ENCODE measurements around the gene FRMD8.

The FRMD8 gene

DNA sequence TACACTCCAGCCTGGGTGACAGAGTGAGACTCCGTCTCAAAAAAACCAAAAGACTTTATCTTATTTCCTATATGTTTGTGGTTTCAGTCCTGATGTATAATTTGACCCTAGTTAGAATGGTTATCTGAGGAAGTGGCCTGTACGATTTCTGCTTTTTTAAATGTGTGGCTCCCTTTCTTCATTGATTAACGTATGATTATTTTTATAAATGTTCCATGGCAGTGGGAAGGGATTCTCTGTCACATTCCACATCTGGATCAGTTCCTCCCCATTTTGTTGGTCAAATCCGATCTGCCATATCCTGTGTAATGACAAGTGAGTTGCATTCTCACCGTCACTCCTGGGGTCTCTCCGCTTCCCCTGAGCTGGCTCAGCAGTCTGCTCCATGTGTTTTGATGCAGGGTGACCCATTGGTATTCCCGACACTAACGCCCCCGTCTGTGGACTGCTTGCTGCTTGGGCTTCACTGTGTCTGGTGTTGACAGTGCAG, 56.5 kb downstream of the FRMD8 start:
- Histone ChIP-seq H3K27me3 (ENCODE audit: insufficient read depth, low read length) (no peaks in the 10 kb centered on the region), H3K36me3 (ENCODE audit: insufficient read depth, low read length) (peaks cover 33% of the 10 kb centered on the region), H3K4me1 (ENCODE audit: insufficient read depth, low read length, severe bottlenecking) (peaks cover 69% of the 10 kb centered on the region), H3K79me2 (ENCODE audit: insufficient read depth, low read length) (0 out of 2 replicates have a peak, but pooled peaks cover 5% of the 10 kb centered on the region), H3K9me3 (ENCODE audit: low read length) (no peaks in the 10 kb centered on the region), H3K4me3 (ENCODE audit: low read depth, low read length, poor library complexity, severe bottlenecking) (peak overlapping the region; percentile 31), H3K9me2 (ENCODE audit: low read depth, low read length) (no peaks in the 10 kb centered on the region), H4K20me1 (ENCODE audit: insufficient read depth, low read length) (no peaks in the 10 kb centered on the region; the same call in 1 of the 2 replicates), H3K27ac (ENCODE audit: low read depth, low read length, poor library complexity, severe bottlenecking) (peak overlapping the region; percentile 94), H2AFZ (ENCODE audit: low read length) (no peak overlapping the region), H3K4me2 (ENCODE audit: low read length) (peak overlapping the region; percentile 57), H3K9ac (ENCODE audit: low read length) (peak overlapping the region; percentile 49; the same call in 1 of the 2 replicates), H3F3A (ENCODE audit: insufficient read depth, low read length) (no peaks in the 10 kb centered on the region)
- TF ChIP-seq, protein P1, sequence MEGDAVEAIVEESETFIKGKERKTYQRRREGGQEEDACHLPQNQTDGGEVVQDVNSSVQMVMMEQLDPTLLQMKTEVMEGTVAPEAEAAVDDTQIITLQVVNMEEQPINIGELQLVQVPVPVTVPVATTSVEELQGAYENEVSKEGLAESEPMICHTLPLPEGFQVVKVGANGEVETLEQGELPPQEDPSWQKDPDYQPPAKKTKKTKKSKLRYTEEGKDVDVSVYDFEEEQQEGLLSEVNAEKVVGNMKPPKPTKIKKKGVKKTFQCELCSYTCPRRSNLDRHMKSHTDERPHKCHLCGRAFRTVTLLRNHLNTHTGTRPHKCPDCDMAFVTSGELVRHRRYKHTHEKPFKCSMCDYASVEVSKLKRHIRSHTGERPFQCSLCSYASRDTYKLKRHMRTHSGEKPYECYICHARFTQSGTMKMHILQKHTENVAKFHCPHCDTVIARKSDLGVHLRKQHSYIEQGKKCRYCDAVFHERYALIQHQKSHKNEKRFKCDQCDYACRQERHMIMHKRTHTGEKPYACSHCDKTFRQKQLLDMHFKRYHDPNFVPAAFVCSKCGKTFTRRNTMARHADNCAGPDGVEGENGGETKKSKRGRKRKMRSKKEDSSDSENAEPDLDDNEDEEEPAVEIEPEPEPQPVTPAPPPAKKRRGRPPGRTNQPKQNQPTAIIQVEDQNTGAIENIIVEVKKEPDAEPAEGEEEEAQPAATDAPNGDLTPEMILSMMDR (IDR thresholded peaks at IDR 0.05; ENCODE audit: low read length): no peak
- no peak for TF ChIP-seq EZH2 (IDR thresholded peaks at IDR 0.05; ENCODE audit: borderline replicate concordance, low read length)

DNA sequence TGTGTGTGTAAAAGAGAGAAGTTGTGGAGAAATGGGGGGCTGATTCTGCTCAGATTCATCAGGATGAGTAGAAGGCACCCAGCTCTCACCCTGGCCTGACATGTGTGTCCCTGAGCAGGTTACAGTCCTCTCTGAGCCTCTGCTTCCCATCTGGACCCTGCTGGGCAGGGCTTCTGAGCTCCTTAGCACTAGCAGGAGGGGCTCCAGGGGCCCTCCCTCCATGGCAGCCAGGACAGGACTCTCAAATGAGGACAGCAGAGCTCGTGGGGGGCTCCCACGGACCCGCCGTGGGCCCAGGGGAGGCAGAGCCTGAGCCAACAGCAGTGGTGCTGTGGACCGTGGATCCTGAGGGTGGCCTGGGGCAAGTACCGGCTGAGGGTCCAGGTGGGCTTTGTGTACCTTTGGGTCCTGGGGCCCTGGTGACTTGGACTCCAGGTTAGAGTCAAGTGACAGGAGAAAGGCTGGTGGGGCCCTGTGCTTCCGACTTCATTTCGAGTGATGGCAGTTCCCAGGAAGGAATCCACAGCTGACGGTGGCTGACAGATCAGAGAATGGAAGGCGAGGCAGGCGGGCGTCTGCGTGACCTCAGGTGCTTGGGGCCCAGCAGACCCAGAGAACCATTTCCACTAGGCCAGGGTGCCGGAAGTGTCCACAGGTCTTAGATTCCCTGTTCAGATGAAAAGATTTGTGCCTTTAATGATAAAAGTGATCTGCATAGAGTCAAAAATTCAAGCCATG, 58.0 kb downstream of the FRMD8 start:
- Histone ChIP-seq H2AFZ (ENCODE audit: low read length) (no peak overlapping the region), H3K9me2 (ENCODE audit: low read depth, low read length) (no peaks in the 10 kb centered on the region), H3K4me3 (ENCODE audit: low read depth, low read length, poor library complexity, severe bottlenecking) (no peak overlapping the region), H3F3A (ENCODE audit: insufficient read depth, low read length) (no peaks in the 10 kb centered on the region), H3K9ac (ENCODE audit: low read length) (peak overlapping the region; percentile 49; the same call in 1 of the 2 replicates), H3K79me2 (ENCODE audit: insufficient read depth, low read length) (no peaks in the 10 kb centered on the region), H3K9me3 (ENCODE audit: low read length) (no peaks in the 10 kb centered on the region), H3K4me2 (ENCODE audit: low read length) (no peak overlapping the region; the same call in 1 of the 2 replicates), H3K4me1 (ENCODE audit: insufficient read depth, low read length, severe bottlenecking) (peaks cover 57% of the 10 kb centered on the region), H3K27ac (ENCODE audit: low read depth, low read length, poor library complexity, severe bottlenecking) (peak overlapping the region; percentile 94), H3K36me3 (ENCODE audit: insufficient read depth, low read length) (peaks cover 17% of the 10 kb centered on the region; the same call in 1 of the 2 replicates), H4K20me1 (ENCODE audit: insufficient read depth, low read length) (no peaks in the 10 kb centered on the region), H3K27me3 (ENCODE audit: insufficient read depth, low read length) (no peaks in the 10 kb centered on the region)
- TF ChIP-seq, protein P1 (IDR thresholded peaks at IDR 0.05; ENCODE audit: low read length): no peak
- TF ChIP-seq EZH2 (IDR thresholded peaks at IDR 0.05; ENCODE audit: borderline replicate concordance, low read length): no peak

DNA sequence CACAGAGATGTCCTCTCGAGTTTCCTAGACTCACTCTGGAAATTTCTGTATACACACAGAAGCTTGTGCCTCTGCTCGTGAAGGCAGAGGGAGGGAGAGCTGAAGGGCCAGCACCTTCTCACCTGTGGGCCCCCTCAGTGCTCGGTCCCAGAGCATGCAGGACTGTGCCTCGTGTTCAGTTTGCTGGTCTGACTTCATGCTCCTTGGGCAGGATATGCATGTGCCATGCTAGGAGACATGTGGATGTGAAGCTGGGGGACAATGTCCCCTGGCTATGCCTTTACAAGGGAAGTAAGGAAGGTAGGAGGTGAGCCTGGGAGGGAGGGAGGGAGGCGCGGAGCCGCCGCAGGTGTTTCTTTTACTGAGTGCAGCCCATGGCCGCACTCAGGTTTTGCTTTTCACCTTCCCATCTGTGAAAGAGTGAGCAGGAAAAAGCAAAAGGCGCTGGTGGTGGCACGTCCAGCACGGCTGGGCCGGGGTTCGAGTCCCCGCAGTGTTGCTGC, 58.7 kb downstream of the FRMD8 start:
- Histone ChIP-seq H3K79me2 (ENCODE audit: insufficient read depth, low read length) (no peaks in the 10 kb centered on the region), H3K4me1 (ENCODE audit: insufficient read depth, low read length, severe bottlenecking) (peaks cover 51% of the 10 kb centered on the region), H3K4me3 (ENCODE audit: low read depth, low read length, poor library complexity, severe bottlenecking) (no peak overlapping the region), H3K9ac (ENCODE audit: low read length) (no peak overlapping the region), H2AFZ (ENCODE audit: low read length) (no peak overlapping the region), H3K27me3 (ENCODE audit: insufficient read depth, low read length) (no peaks in the 10 kb centered on the region), H3K9me2 (ENCODE audit: low read depth, low read length) (no peaks in the 10 kb centered on the region), H3K9me3 (ENCODE audit: low read length) (no peaks in the 10 kb centered on the region), H3K4me2 (ENCODE audit: low read length) (no peak overlapping the region), H4K20me1 (ENCODE audit: insufficient read depth, low read length) (no peaks in the 10 kb centered on the region), H3K27ac (ENCODE audit: low read depth, low read length, poor library complexity, severe bottlenecking) (peak overlapping the region; percentile 94), H3K36me3 (ENCODE audit: insufficient read depth, low read length) (peaks cover 17% of the 10 kb centered on the region; the same call in 1 of the 2 replicates), H3F3A (ENCODE audit: insufficient read depth, low read length) (no peaks in the 10 kb centered on the region)
- TF ChIP-seq EZH2 (IDR thresholded peaks at IDR 0.05; ENCODE audit: borderline replicate concordance, low read length): no peak
- TF ChIP-seq, protein P1 (IDR thresholded peaks at IDR 0.05; ENCODE audit: low read length): no peak

Measured in OCI-LY1 (cell line).